GM12801 (cell line): Measurements from ENCODE around the gene MAP4K2.

Experiments
- TF ChIP-seq, protein P1 (sequence below): IDR thresholded peaks from one replicate; pipeline ENCODE4 v1.5.1; 2011; ENCODE audit warnings: control low read depth; ENCODE audit not compliant: insufficient read length; ENCODE audit errors: extremely low read depth

The MAP4K2 gene

GRCh38 chr11:64754124-64754918 is 48.7 kb downstream of the MAP4K2 start:
- TF ChIP-seq, protein P1, sequence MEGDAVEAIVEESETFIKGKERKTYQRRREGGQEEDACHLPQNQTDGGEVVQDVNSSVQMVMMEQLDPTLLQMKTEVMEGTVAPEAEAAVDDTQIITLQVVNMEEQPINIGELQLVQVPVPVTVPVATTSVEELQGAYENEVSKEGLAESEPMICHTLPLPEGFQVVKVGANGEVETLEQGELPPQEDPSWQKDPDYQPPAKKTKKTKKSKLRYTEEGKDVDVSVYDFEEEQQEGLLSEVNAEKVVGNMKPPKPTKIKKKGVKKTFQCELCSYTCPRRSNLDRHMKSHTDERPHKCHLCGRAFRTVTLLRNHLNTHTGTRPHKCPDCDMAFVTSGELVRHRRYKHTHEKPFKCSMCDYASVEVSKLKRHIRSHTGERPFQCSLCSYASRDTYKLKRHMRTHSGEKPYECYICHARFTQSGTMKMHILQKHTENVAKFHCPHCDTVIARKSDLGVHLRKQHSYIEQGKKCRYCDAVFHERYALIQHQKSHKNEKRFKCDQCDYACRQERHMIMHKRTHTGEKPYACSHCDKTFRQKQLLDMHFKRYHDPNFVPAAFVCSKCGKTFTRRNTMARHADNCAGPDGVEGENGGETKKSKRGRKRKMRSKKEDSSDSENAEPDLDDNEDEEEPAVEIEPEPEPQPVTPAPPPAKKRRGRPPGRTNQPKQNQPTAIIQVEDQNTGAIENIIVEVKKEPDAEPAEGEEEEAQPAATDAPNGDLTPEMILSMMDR = no peak

DNA sequence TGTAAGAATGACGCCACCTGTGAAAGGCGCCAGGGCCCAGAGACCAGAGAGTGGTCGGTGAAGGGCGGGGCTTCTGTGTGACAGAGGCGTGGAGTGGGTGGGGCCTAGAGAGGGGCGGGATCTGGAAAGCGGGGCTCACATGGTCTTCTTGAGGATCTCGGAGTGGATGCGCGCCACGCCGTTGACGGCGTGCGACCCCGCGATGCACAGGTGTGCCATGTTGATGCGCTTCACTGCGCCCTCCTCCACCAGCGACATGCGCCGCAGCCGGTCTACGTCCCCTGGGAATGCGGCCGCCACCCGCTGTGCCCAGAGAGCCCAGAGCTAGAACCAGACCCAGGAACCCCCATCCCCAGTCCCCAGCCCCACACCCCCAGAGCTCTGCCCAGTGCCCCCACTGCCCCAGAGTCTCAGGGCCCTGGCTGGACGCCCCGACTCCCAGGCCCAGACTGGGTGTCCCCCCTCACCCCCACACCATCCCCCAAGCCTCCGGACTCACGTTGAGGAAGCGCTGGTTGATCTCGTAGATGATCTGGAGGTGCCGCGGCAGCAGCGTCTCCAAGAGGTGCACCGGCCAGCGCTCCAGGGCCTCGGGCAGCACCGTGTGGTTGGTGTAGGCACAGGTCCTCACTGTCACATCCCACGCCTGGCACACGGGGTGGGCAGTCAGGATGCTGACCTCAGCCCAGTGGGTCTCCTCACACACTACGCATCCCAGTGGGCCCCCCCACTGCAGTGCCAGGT is 49.5 kb downstream of the MAP4K2 start:
- TF ChIP-seq, protein P1 = no peak

- TF ChIP-seq, protein P1 = no peak
These were observed 50.0 kb downstream of the MAP4K2 start for GRCh38 chr11:64753019-64753379.

DNA sequence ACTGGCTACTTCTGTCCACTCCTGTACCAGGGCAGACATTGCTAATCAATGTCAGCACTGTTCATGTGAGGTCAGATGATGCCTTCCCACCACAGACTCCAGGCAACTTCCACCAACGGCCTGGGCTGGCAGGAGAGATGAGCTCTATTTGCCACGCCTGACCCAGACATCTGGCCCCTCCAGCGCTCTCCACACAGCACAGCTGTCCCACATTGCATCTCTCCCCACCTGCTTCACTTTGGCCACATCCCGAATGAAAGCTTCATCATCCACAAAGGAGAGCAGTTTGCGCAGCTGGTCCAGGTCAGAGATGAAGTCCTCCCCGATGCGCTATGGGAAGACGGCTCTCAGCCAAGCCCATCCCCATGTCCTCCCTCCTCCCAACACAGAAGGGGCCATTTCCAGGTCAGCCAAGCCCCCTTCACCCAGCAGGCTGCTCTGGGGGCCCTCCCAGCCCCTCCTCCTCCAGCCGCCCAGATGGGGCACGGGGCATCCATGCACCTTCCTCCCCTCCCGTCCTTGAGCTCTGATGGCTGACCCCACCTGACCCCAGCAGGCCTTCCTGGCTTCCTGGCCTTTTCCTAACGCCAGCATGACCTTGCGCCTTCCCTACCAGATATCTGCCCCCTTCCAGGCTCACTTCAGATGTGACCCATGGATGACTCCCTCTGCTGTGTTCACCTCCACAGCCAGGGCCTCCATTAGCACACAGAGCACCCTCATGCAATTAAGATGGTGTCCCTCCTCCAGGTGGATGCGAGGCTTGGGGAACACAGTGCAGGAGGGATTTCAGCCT is 50.6 kb downstream of the MAP4K2 start:
- TF ChIP-seq, protein P1 = no peak

DNA sequence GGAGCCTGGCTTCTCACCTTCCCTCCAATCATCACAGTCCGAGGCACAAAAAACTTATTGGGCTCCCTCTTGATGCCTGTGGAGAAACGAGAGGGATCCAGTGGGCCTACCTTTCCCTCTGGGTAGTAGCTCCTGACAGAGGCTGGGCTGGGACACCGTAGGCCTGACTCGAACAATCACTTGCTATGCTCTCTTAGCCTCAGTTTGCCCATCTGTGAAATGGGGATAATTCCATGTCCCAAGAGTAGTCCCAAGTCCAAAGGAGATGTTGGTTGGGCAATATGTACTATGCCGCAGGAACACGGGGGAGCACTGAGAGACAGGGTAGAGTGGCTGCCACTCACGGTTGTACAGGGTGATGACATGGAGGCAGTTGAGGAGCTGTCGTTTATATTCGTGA is 51.4 kb downstream of the MAP4K2 start:
- TF ChIP-seq, protein P1 = no peak

DNA sequence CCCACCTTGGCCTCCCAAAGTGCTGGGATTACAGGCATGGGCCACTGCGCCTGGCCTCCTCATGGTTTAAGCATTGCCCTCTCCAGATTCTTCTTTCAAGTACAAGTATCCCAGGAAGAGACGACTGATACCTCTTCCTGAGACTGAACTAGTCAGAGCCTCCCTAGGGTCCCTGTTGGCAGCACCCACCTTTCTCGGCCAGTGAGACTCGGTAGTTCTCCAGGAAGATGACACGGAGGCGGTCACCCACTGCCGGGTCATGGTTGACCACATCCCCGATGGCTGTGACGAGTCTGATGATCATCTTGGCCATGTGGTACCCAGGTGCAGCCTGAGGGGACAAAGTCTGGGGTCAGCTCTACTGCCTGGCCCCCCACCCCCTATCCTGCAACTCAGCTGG is 51.9 kb downstream of the MAP4K2 start:
- TF ChIP-seq, protein P1 = no peak
